ENCODE results near the gene TTLL8. TPM values are rescaled to one million over a fixed set of nuclear protein-coding genes. Genes with fewer than 3 reads are reported as not detected.

TTLL8 gene
- total RNA-seq, 2 donors from 2014 or later, result 0.74 TPM; not detected in 1

DNA sequence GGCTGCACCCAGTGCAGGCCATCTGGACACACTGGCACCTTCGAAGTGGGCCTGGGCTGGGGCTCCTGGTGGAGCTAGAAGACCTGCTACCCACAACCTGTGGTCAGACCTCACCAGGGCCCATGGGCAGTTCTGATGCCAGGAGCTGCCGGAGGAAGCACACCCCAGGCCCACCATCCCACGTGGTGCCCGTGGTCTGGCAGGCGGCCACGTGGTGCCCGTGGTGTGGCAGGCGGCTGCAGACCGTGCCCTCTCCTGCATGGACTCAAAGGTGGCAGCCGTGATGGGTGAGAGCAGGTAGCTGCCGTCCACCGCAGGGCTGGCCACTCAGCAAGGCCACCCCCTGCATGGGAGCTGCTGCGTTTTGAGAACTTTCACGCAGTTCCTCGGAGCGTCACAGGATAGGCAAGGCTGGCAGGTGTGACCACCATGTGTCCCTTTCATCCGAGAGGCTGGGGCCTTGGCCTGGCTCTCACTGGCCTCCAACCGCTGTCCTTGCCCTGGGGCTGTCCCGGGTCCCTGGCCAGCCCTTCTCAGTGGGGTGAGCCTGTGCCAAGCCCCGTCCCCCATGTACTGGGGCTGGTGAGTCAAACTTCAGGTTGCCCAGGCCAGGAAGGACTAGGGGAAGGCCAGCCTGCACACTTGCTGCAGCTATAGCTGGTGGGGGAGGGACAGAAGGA lies 41.6 kb downstream of the TTLL8 start:
- Histone ChIP-seq H3K27ac (no peak overlapping the region), H3K4me3 (no peak overlapping the region), H3K9me3 (no peaks in the 10 kb centered on the region), H3K4me1 (replicated peaks) (peaks cover 6% of the 10 kb centered on the region), H3K36me3 (no peaks in the 10 kb centered on the region), H3K27me3 (replicated peaks; ENCODE audit: insufficient read depth) (peaks cover 11% of the 10 kb centered on the region)
- TF ChIP-seq, protein P1, sequence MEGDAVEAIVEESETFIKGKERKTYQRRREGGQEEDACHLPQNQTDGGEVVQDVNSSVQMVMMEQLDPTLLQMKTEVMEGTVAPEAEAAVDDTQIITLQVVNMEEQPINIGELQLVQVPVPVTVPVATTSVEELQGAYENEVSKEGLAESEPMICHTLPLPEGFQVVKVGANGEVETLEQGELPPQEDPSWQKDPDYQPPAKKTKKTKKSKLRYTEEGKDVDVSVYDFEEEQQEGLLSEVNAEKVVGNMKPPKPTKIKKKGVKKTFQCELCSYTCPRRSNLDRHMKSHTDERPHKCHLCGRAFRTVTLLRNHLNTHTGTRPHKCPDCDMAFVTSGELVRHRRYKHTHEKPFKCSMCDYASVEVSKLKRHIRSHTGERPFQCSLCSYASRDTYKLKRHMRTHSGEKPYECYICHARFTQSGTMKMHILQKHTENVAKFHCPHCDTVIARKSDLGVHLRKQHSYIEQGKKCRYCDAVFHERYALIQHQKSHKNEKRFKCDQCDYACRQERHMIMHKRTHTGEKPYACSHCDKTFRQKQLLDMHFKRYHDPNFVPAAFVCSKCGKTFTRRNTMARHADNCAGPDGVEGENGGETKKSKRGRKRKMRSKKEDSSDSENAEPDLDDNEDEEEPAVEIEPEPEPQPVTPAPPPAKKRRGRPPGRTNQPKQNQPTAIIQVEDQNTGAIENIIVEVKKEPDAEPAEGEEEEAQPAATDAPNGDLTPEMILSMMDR (IDR thresholded peaks at IDR 0.05), result no peak
- TF ChIP-seq POLR2A (IDR thresholded peaks at IDR 0.05) (no peak), POLR2AphosphoS5 (IDR thresholded peaks at IDR 0.05) (no peak)
- 89% methylated on average over 7 of the region's 20 CpGs for WGBS
- intact Hi-C loops (cut with DNase I), result no loop called here
- no peak for DNase-seq (ENCODE audit: low spot score)

DNA sequence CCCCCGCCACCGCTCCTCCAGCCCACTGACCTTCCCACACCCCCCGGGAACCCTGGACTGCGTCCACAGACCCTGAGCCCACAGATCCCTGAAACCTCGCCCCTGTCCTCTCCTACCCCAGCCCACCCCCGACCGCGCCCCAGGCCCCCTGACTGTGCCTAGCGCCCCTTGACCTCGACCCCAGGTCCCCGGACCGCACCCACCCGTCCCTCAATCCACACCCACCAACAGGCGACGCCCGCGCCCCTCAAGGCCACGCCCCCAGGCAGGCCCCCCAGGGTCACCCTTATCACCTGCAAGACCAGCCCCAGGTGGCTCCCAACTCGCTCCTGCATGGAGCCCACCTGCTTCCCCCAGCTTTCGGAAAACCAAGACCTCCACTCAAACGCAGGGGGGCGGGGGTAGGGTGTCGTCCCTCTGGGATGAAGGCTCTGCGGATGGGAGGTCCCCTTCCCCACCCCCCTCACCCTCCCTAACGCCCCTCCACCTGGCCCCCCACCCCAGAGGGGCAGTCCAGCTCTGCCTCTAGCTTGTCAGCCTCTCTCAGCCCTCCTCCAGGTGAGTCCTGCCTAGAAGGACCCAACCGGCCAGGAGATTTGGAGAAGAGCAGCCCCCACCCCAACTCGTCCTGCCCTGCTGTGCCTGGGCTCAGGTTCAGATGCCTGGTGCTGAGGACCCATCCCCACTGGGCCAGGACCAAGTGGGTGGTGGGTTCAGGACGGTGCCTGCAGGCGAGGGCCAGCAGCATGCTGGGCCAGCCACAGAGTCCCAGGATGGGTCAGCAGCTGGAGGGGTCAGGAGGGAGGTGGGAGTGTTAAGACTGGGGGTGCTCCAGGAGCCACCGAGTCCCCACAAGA lies 42.4 kb downstream of the TTLL8 start:
- H3K4me3 ChIP-seq, result no peak overlapping the region
- no peak for DNase-seq (ENCODE audit: low spot score)

DNA sequence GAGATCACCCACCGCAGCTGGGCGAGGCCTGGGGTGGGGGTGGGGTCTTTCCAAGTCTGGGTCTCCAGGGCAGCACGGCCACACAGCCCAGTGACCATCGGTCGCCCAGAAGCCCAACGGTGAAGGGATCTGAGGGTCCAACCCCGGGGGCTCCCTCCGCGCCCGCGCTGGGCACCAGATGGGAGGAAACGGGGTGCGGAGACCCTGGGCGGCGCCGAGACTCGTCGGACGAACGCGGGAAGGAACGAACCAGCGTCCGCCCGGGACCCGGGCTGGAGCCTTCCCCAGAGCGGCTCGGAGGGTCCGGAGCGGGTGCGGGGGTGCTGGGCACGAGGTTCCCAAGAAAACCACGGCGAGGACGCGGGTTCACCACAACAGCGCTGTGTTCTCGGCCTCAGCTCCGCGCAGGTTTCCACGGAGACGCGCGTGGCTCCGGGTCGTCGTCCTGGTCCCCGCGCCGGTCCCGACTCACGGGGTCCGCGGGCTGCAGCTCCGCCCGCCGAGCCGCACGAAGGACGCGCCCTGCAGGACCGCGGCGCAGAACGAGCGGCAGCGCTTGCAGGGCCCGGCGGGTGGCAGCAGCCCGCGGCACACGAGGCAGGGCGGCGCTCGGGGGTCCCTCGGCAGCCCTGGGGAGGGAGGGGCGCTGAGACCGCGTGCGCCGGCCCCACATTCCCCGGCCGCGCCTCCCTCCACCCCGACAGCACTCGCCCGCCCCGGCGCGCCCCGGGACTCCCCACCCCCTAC lies 43.3 kb downstream of the TTLL8 start:
- Histone ChIP-seq H3K27me3 (replicated peaks; ENCODE audit: insufficient read depth) (peaks cover 19% of the 10 kb centered on the region), H3K36me3 (no peaks in the 10 kb centered on the region), H3K27ac (no peak overlapping the region), H3K9me3 (no peaks in the 10 kb centered on the region), H3K4me3 (no peak overlapping the region), H3K4me1 (replicated peaks) (peaks cover 6% of the 10 kb centered on the region)
- WGBS, result 5% methylated on average over 50 of the region's 91 CpGs
- intact Hi-C loops (cut with DNase I), result no loop called here
- TF ChIP-seq POLR2A (IDR thresholded peaks at IDR 0.05), result no peak
- TF ChIP-seq, protein P1 (IDR thresholded peaks at IDR 0.05), result no peak
- no peak for TF ChIP-seq POLR2AphosphoS5 (IDR thresholded peaks at IDR 0.05)
- DNase-seq (ENCODE audit: low spot score), result no peak

More for the DNA sequence above, 42.4 kb downstream of the TTLL8 start:
- Histone ChIP-seq H3K4me1 (replicated peaks) (peaks cover 6% of the 10 kb centered on the region), H3K27ac (no peak overlapping the region), H3K9me3 (no peaks in the 10 kb centered on the region), H3K36me3 (no peaks in the 10 kb centered on the region), H3K27me3 (replicated peaks; ENCODE audit: insufficient read depth) (peaks cover 16% of the 10 kb centered on the region)
- 47% methylated on average over 26 of the region's 30 CpGs for WGBS
- TF ChIP-seq POLR2AphosphoS5 (IDR thresholded peaks at IDR 0.05) (no peak), POLR2A (IDR thresholded peaks at IDR 0.05) (no peak)
- TF ChIP-seq, protein P1 (IDR thresholded peaks at IDR 0.05), result no peak
- intact Hi-C loops (cut with DNase I), result no loop called here

DNA sequence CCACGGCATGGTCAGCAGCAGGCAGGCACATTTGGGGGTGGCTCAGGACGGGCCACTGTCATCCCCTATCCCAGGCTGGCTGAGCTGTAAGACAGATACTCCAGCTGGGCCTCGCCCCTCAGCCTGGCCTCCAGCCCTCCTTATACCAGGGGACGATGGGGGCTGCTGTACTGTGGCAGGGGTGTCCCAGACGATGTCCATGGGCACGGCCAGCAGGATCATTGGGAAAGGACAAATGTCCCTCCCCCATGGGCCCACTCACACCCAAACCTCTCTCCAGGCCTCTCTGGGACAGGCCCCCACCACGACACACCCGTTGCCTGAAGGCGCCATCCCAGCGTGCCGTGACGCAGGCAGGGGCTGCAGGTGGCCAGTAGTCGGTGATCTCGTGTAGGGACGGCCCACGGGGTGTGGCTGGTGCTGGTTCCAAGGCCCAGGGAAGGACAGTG lies 44.0 kb downstream of the TTLL8 start:
- Histone ChIP-seq H3K4me3 (no peak overlapping the region), H3K4me1 (replicated peaks) (peaks cover 6% of the 10 kb centered on the region), H3K9me3 (no peaks in the 10 kb centered on the region), H3K36me3 (no peaks in the 10 kb centered on the region), H3K27ac (no peak overlapping the region), H3K27me3 (replicated peaks; ENCODE audit: insufficient read depth) (peaks cover 19% of the 10 kb centered on the region)
- TF ChIP-seq, protein P1 (IDR thresholded peaks at IDR 0.05), result no peak
- TF ChIP-seq POLR2AphosphoS5 (IDR thresholded peaks at IDR 0.05) (no peak), POLR2A (IDR thresholded peaks at IDR 0.05) (no peak)
- WGBS, result 65% methylated on average over 16 of the region's 16 CpGs
- no peak for DNase-seq (ENCODE audit: low spot score)
- intact Hi-C loops (cut with DNase I), result no loop called here
